Cardiac fibroblast (primary cell): ENCODE measurements around the gene A2M.

Experiments used
- DNase-seq, 2 donors: peaks; one replicate each; pipeline versions ENCODE4 v3.0.0 to v3.0.0-alpha.2; 2010; ENCODE audit warnings: low read depth in 2 of 2
- H3K4me3 ChIP-seq, 2 donors: replicated peaks in 1 of 2; 1 replicate in 1 of 2; 2 replicates in 1 of 2; pipeline ENCODE4 v1.5.1; 2011; ENCODE audit warnings: low read depth in 2 of 2, low read length in 2 of 2, mild to moderate bottlenecking in 2 of 2, moderate library complexity in 1 of 2
- CTCF ChIP-seq: IDR thresholded peaks from one replicate; pipeline ENCODE4 v1.5.1; 2011; ENCODE audit warnings: low read depth, mild to moderate bottlenecking, low read length, inconsistent platforms

The A2M gene

GRCh38 chr12:9022592-9022991 is 93.1 kb downstream of the A2M start:
- DNase-seq: no peak
- no peak for TF ChIP-seq CTCF
- H3K4me3 ChIP-seq: no peak overlapping the region
